BLaER1 treated with 17β-estradiol and CSF1 and Interleukin-3, amounts not matched to agents 10 nM and 100 nM (cell line): ENCODE results near the gene GTF3C5.
A peak's percentile ranks its signal among the peaks of the same experiment; 100 is the strongest.
"Not testable (repeated sequence)": the region's sequence is repeated elsewhere in the genome, so short reads cannot be mapped to it uniquely, and the experiment has no call there.

Experiments
- H3K27ac ChIP-seq, 11 experiments: shearing (Covaris generic); formaldehyde crosslinking; 2 replicates each; pipeline ENCODE4 v1.8.1; 2022
- H3K27me3 ChIP-seq, 11 experiments: shearing (Covaris generic); formaldehyde crosslinking; 2 replicates each; pipeline ENCODE4 v1.8.1; 2022
- H3K36me3 ChIP-seq, 11 experiments: shearing (Covaris generic); formaldehyde crosslinking; 2 replicates each; pipeline ENCODE4 v1.8.1; 2022
- H3K4me1 ChIP-seq, 10 experiments: shearing (Covaris generic); formaldehyde crosslinking; 2 replicates each; pipeline ENCODE4 v1.8.1; 2022
- H3K4me2 ChIP-seq, 11 experiments: shearing (Covaris generic); formaldehyde crosslinking; 2 replicates each; pipeline ENCODE4 v1.8.1; 2022
- H3K4me3 ChIP-seq, 10 experiments: shearing (Covaris generic); formaldehyde crosslinking; 2 replicates each; pipeline ENCODE4 v1.8.1; 2022
- H3K9ac ChIP-seq, 11 experiments: shearing (Covaris generic); formaldehyde crosslinking; 2 replicates each; pipeline ENCODE4 v1.8.1; 2022
- H3K9me3 ChIP-seq, 11 experiments: shearing (Covaris generic); formaldehyde crosslinking; replicated peaks in 1 of 11; 2 replicates each; pipeline ENCODE4 v1.8.1; 2022
- H4K20me1 ChIP-seq, 11 experiments: shearing (Covaris generic); formaldehyde crosslinking; 2 replicates each; pipeline ENCODE4 v1.8.1; 2022
- Cebpa-rat ChIP-seq, 11 experiments: shearing (Covaris generic); IDR thresholded peaks; 2 replicates each; pipeline ENCODE4 v1.8.1; 2022

The GTF3C5 gene

GRCh38 chr9:133090752-133091385 is 60.1 kb downstream of the GTF3C5 start:
- no peak overlapping the region for H3K9ac ChIP-seq
- no peak overlapping the region for H3K4me2 ChIP-seq
- H3K36me3 ChIP-seq, result peaks cover 2 to 21% (median 14%) of the 10 kb centered on the region in 11 experiments; a peak in 19 of 22 replicates
- no peak overlapping the region for H3K27ac ChIP-seq
- H4K20me1 ChIP-seq, result peaks cover 0 to 4% (median 0%) of the 10 kb centered on the region in 11 experiments; a peak in 2 of 22 replicates
- peaks cover 0 to 15% (median 8%) of the 10 kb centered on the region in 10 experiments; a peak in 10 of 20 replicates for H3K4me1 ChIP-seq
- H3K4me3 ChIP-seq, result no peak overlapping the region
- no peak for TF ChIP-seq Cebpa-rat (IDR thresholded peaks at IDR 0.05)
- no peaks in the 10 kb centered on the region for H3K27me3 ChIP-seq
- peaks cover 0 to 12% (median 6%) of the 10 kb centered on the region in 11 experiments; a peak in 18 of 22 replicates for H3K9me3 ChIP-seq

GRCh38 chr9:133094351-133094750 is 63.6 kb downstream of the GTF3C5 start:
- peaks cover 37 to 56% (median 49%) of the 10 kb centered on the region in 11 experiments for H3K36me3 ChIP-seq
- not testable (repeated sequence) for H3K4me2 ChIP-seq
- peaks cover 29 to 46% (median 40%) of the 10 kb centered on the region in 11 experiments for H3K9me3 ChIP-seq

GRCh38 chr9:133094842-133095393 is 64.1 kb downstream of the GTF3C5 start:
- H3K27me3 ChIP-seq, result no peaks in the 10 kb centered on the region
- no peak overlapping the region for H3K4me2 ChIP-seq
- H3K4me3 ChIP-seq, result no peak overlapping the region
- peaks cover 0 to 9% (median 1%) of the 10 kb centered on the region in 11 experiments; a peak in 6 of 22 replicates for H4K20me1 ChIP-seq
- peaks cover 43 to 61% (median 55%) of the 10 kb centered on the region in 11 experiments for H3K36me3 ChIP-seq
- no peaks in the 10 kb centered on the region for H3K4me1 ChIP-seq
- no peak for TF ChIP-seq Cebpa-rat (IDR thresholded peaks at IDR 0.05)
- H3K9ac ChIP-seq, result no peak overlapping the region
- no peak overlapping the region for H3K27ac ChIP-seq
- peaks cover 29 to 46% (median 40%) of the 10 kb centered on the region in 11 experiments for H3K9me3 ChIP-seq

More at GRCh38 chr9:133094351-133094750, 63.6 kb downstream of the GTF3C5 start:
- not testable (repeated sequence) for H3K9ac ChIP-seq, H3K4me1 ChIP-seq, H3K4me3 ChIP-seq, H3K27me3 ChIP-seq, H4K20me1 ChIP-seq, H3K27ac ChIP-seq

GRCh38 chr9:133098104-133098754 is 67.4 kb downstream of the GTF3C5 start:
- Histone ChIP-seq H4K20me1 (peaks cover 0 to 32% (median 20%) of the 10 kb centered on the region in 11 experiments; a peak in 14 of 22 replicates), H3K4me1 (no peaks in the 10 kb centered on the region), H3K27me3 (no peaks in the 10 kb centered on the region), H3K4me2 (no peak overlapping the region), H3K9me3 (peaks cover 29 to 46% (median 40%) of the 10 kb centered on the region in 11 experiments), H3K4me3 (peak overlapping the region in 1 of 10 experiments; percentile 24; a peak in 1 of 20 replicates), H3K36me3 (peaks cover 75 to 92% (median 88%) of the 10 kb centered on the region in 11 experiments), H3K27ac (no peak overlapping the region), H3K9ac (no peak overlapping the region)
- TF ChIP-seq Cebpa-rat (IDR thresholded peaks at IDR 0.05), result no peak

- Histone ChIP-seq H3K4me3 (no peak overlapping the region), H3K27ac (no peak overlapping the region), H3K27me3 (no peaks in the 10 kb centered on the region), H3K9me3 (peaks cover 29 to 46% (median 40%) of the 10 kb centered on the region in 11 experiments), H3K9ac (no peak overlapping the region), H3K36me3 (peaks cover 81 to 97% (median 94%) of the 10 kb centered on the region in 11 experiments), H3K4me1 (no peaks in the 10 kb centered on the region), H3K4me2 (no peak overlapping the region), H4K20me1 (peaks cover 0 to 38% (median 25%) of the 10 kb centered on the region in 11 experiments; a peak in 14 of 22 replicates)
- TF ChIP-seq Cebpa-rat (IDR thresholded peaks at IDR 0.05), result no peak
Measured at GRCh38 chr9:133098871-133099270, 68.1 kb downstream of the GTF3C5 start.

- Histone ChIP-seq H3K36me3 (peaks cover 91 to 100% (median 97%) of the 10 kb centered on the region in 11 experiments), H3K27me3 (no peaks in the 10 kb centered on the region), H3K9ac (no peak overlapping the region), H3K4me2 (no peak overlapping the region), H3K4me1 (no peaks in the 10 kb centered on the region), H4K20me1 (peaks cover 2 to 49% (median 25%) of the 10 kb centered on the region in 11 experiments; a peak in 16 of 22 replicates), H3K4me3 (no peak overlapping the region), H3K9me3 (peaks cover 29 to 44% (median 40%) of the 10 kb centered on the region in 11 experiments), H3K27ac (no peak overlapping the region)
- no peak for TF ChIP-seq Cebpa-rat (IDR thresholded peaks at IDR 0.05)
Measured at GRCh38 chr9:133099726-133100505, 69.1 kb downstream of the GTF3C5 start.

- no peaks in the 10 kb centered on the region for H3K27me3 ChIP-seq
- H4K20me1 ChIP-seq, result peaks cover 6 to 55% (median 25%) of the 10 kb centered on the region in 11 experiments; a peak in 16 of 22 replicates
- no peak overlapping the region for H3K4me3 ChIP-seq
- no peak overlapping the region for H3K27ac ChIP-seq
- H3K9me3 ChIP-seq, result peaks cover 29 to 36% (median 35%) of the 10 kb centered on the region in 11 experiments
- peaks cover 94 to 98% (median 98%) of the 10 kb centered on the region in 11 experiments for H3K36me3 ChIP-seq
- H3K4me2 ChIP-seq, result no peak overlapping the region
- H3K4me1 ChIP-seq, result no peaks in the 10 kb centered on the region
- H3K9ac ChIP-seq, result no peak overlapping the region
- TF ChIP-seq Cebpa-rat (IDR thresholded peaks at IDR 0.05), result no peak
Measured at GRCh38 chr9:133100506-133101355, 69.9 kb downstream of the GTF3C5 start.
